ENCODE results near the gene NT5DC4.
A peak's percentile ranks its signal among the peaks of the same experiment; 100 is the strongest.

The NT5DC4 gene

GRCh38 chr2:112749755-112750559, 29.1 kb downstream of the NT5DC4 start:
- H3K36me3 ChIP-seq (ENCODE audit: control insufficient read depth, low read length), result peaks cover 89% of the 10 kb centered on the region
- peak; percentile 93 for TF ChIP-seq CTCF (IDR thresholded peaks at IDR 0.05; ENCODE audit: low read depth, low read length, poor library complexity, severe bottlenecking)
- TF ChIP-seq EZH2phosphoT487 (IDR thresholded peaks at IDR 0.05; ENCODE audit: borderline replicate concordance, low read length), result no peak
- no peak overlapping the region for H3K4me2 ChIP-seq (ENCODE audit: low read length)

GRCh38 chr2:112750560-112750843, 29.7 kb downstream of the NT5DC4 start:
- Histone ChIP-seq H3F3A (ENCODE audit: control insufficient read depth, insufficient read depth) (no peaks in the 10 kb centered on the region), H3K4me2 (ENCODE audit: low read length) (no peak overlapping the region), H3K4me1 (ENCODE audit: control insufficient read depth, low read length) (no peaks in the 10 kb centered on the region), H3K9me3 (ENCODE audit: control insufficient read depth, insufficient read depth, low read length) (no peaks in the 10 kb centered on the region), H3K9me2 (replicated peaks; ENCODE audit: control insufficient read depth, low read length) (no peaks in the 10 kb centered on the region), H3K36me3 (ENCODE audit: control insufficient read depth, low read length) (peaks cover 92% of the 10 kb centered on the region), H3K27me3 (ENCODE audit: control insufficient read depth, low read length) (no peaks in the 10 kb centered on the region), H4K20me1 (ENCODE audit: control insufficient read depth, insufficient read depth, low read depth, low read length) (no peaks in the 10 kb centered on the region), H3K79me2 (ENCODE audit: control insufficient read depth, low read length) (peaks cover 57% of the 10 kb centered on the region), H3K27ac (ENCODE audit: low read depth, low read length) (no peak overlapping the region), H3K4me3 (ENCODE audit: low read length) (no peak overlapping the region)
- TF ChIP-seq CTCF (IDR thresholded peaks at IDR 0.05; ENCODE audit: low read depth, low read length, poor library complexity, severe bottlenecking) (no peak), EZH2phosphoT487 (IDR thresholded peaks at IDR 0.05; ENCODE audit: borderline replicate concordance, low read length) (no peak)

More at GRCh38 chr2:112749755-112750559, 29.1 kb downstream of the NT5DC4 start:
- H4K20me1 ChIP-seq (ENCODE audit: control insufficient read depth, insufficient read depth, low read depth, low read length), result no peaks in the 10 kb centered on the region
- H3F3A ChIP-seq (ENCODE audit: control insufficient read depth, insufficient read depth), result no peaks in the 10 kb centered on the region
- no peak overlapping the region for H3K27ac ChIP-seq (ENCODE audit: low read depth, low read length)
- no peaks in the 10 kb centered on the region for H3K9me2 ChIP-seq (replicated peaks; ENCODE audit: control insufficient read depth, low read length)
- H3K27me3 ChIP-seq (ENCODE audit: control insufficient read depth, low read length), result no peaks in the 10 kb centered on the region
- H3K4me3 ChIP-seq (ENCODE audit: low read length), result no peak overlapping the region
- no peaks in the 10 kb centered on the region for H3K4me1 ChIP-seq (ENCODE audit: control insufficient read depth, low read length)
- no peaks in the 10 kb centered on the region for H3K9me3 ChIP-seq (ENCODE audit: control insufficient read depth, insufficient read depth, low read length)
- peaks cover 52% of the 10 kb centered on the region for H3K79me2 ChIP-seq (ENCODE audit: control insufficient read depth, low read length)

- TF ChIP-seq EZH2phosphoT487 (IDR thresholded peaks at IDR 0.05; ENCODE audit: borderline replicate concordance, low read length) (no peak), CTCF (IDR thresholded peaks at IDR 0.05; ENCODE audit: low read depth, low read length, poor library complexity, severe bottlenecking) (no peak)
- H3K4me2 ChIP-seq (ENCODE audit: low read length), result no peak overlapping the region
- no peaks in the 10 kb centered on the region for H3K27me3 ChIP-seq (ENCODE audit: control insufficient read depth, low read length)
- H3K9me2 ChIP-seq (replicated peaks; ENCODE audit: control insufficient read depth, low read length), result no peaks in the 10 kb centered on the region
- no peaks in the 10 kb centered on the region for H4K20me1 ChIP-seq (ENCODE audit: control insufficient read depth, insufficient read depth, low read depth, low read length)
- no peaks in the 10 kb centered on the region for H3K4me1 ChIP-seq (ENCODE audit: control insufficient read depth, low read length)
- peaks cover 94% of the 10 kb centered on the region for H3K36me3 ChIP-seq (ENCODE audit: control insufficient read depth, low read length)
- H3K9me3 ChIP-seq (ENCODE audit: control insufficient read depth, insufficient read depth, low read length), result no peaks in the 10 kb centered on the region
- H3K79me2 ChIP-seq (ENCODE audit: control insufficient read depth, low read length), result peaks cover 54% of the 10 kb centered on the region
- no peak overlapping the region for H3K27ac ChIP-seq (ENCODE audit: low read depth, low read length)
- no peak overlapping the region for H3K4me3 ChIP-seq (ENCODE audit: low read length)
- H3F3A ChIP-seq (ENCODE audit: control insufficient read depth, insufficient read depth), result no peaks in the 10 kb centered on the region
These were observed 30.8 kb downstream of the NT5DC4 start for GRCh38 chr2:112751451-112752197.

Data from DOHH2 (cell line).